ENCODE measurements around the gene TRHDE.
"Not testable (repeated sequence)": the region's sequence is repeated elsewhere in the genome, so short reads cannot be mapped to it uniquely, and the experiment has no call there.

TRHDE gene

GRCh38 chr12:72605975-72606374, 333.8 kb downstream of the TRHDE start:
- no peak overlapping the region for H3K4me3 ChIP-seq (ENCODE audit: extremely low read depth, insufficient read depth, low read length, poor library complexity, severe bottlenecking)
- H3K4me1 ChIP-seq (ENCODE audit: control insufficient read depth, insufficient read depth, low read length, poor library complexity, severe bottlenecking) = no peaks in the 10 kb centered on the region
- WGBS, 2 experiments (ENCODE audit: insufficient coverage in 2 of 2) = no CpG with 5 or more reads among the region's 2 CpGs
- H3K9me3 ChIP-seq (ENCODE audit: control insufficient read depth, low read length) = peaks cover 3% of the 10 kb centered on the region
- no peaks in the 10 kb centered on the region for H3K36me3 ChIP-seq (ENCODE audit: control insufficient read depth, insufficient read depth, low read length)
- H3K27ac ChIP-seq (ENCODE audit: low read depth, low read length, severe bottlenecking) = no peak overlapping the region

GRCh38 chr12:72610342-72610741, 338.2 kb downstream of the TRHDE start:
- no peaks in the 10 kb centered on the region for H3K36me3 ChIP-seq (ENCODE audit: control insufficient read depth, insufficient read depth, low read length)
- 85 to 91% methylated on average over 8 to 10 of the region's 10 CpGs for WGBS, 2 experiments (ENCODE audit: insufficient coverage in 2 of 2)

GRCh38 chr12:72610854-72611358, 338.7 kb downstream of the TRHDE start:
- Histone ChIP-seq H3K9me3 (ENCODE audit: control insufficient read depth, low read length) (peaks cover 3% of the 10 kb centered on the region), H3K4me3 (ENCODE audit: extremely low read depth, insufficient read depth, low read length, poor library complexity, severe bottlenecking) (no peak overlapping the region), H3K36me3 (ENCODE audit: control insufficient read depth, insufficient read depth, low read length) (no peaks in the 10 kb centered on the region), H3K4me1 (ENCODE audit: control insufficient read depth, insufficient read depth, low read length, poor library complexity, severe bottlenecking) (no peaks in the 10 kb centered on the region), H3K27ac (ENCODE audit: low read depth, low read length, severe bottlenecking) (no peak overlapping the region)
- 83% methylated on average over 1 of the region's 1 CpG; no CpG with 5 or more reads in 1 of the 2 experiments for WGBS, 2 experiments (ENCODE audit: insufficient coverage in 2 of 2)

More at GRCh38 chr12:72610342-72610741, 338.2 kb downstream of the TRHDE start:
- H3K4me3 ChIP-seq (ENCODE audit: extremely low read depth, insufficient read depth, low read length, poor library complexity, severe bottlenecking) = no peak overlapping the region
- H3K4me1 ChIP-seq (ENCODE audit: control insufficient read depth, insufficient read depth, low read length, poor library complexity, severe bottlenecking) = no peaks in the 10 kb centered on the region
- H3K27ac ChIP-seq (ENCODE audit: low read depth, low read length, severe bottlenecking) = no peak overlapping the region
- peaks cover 3% of the 10 kb centered on the region for H3K9me3 ChIP-seq (ENCODE audit: control insufficient read depth, low read length)

- Histone ChIP-seq H3K4me3 (ENCODE audit: extremely low read depth, insufficient read depth, low read length, poor library complexity, severe bottlenecking) (no peak overlapping the region), H3K27ac (ENCODE audit: low read depth, low read length, severe bottlenecking) (no peak overlapping the region), H3K4me1 (ENCODE audit: control insufficient read depth, insufficient read depth, low read length, poor library complexity, severe bottlenecking) (no peaks in the 10 kb centered on the region), H3K9me3 (ENCODE audit: control insufficient read depth, low read length) (peaks cover 2% of the 10 kb centered on the region), H3K36me3 (ENCODE audit: control insufficient read depth, insufficient read depth, low read length) (no peaks in the 10 kb centered on the region)
- 13 to 44% methylated on average over 1 of the region's 2 CpGs for WGBS, 2 experiments (ENCODE audit: insufficient coverage in 2 of 2)
These were observed 340.0 kb downstream of the TRHDE start for GRCh38 chr12:72612171-72612570.

- H3K27ac ChIP-seq (ENCODE audit: low read depth, low read length, severe bottlenecking) = no peak overlapping the region
- WGBS, 2 experiments (ENCODE audit: insufficient coverage in 2 of 2) = no CpG with 5 or more reads among the region's 6 CpGs
- no peaks in the 10 kb centered on the region for H3K4me1 ChIP-seq (ENCODE audit: control insufficient read depth, insufficient read depth, low read length, poor library complexity, severe bottlenecking)
- no peak overlapping the region for H3K4me3 ChIP-seq (ENCODE audit: extremely low read depth, insufficient read depth, low read length, poor library complexity, severe bottlenecking)
- no peaks in the 10 kb centered on the region for H3K36me3 ChIP-seq (ENCODE audit: control insufficient read depth, insufficient read depth, low read length)
- no peaks in the 10 kb centered on the region for H3K9me3 ChIP-seq (ENCODE audit: control insufficient read depth, low read length)
These were observed 346.6 kb downstream of the TRHDE start for GRCh38 chr12:72618764-72619163.

GRCh38 chr12:72622556-72622955, 350.4 kb downstream of the TRHDE start:
- WGBS, 2 experiments (ENCODE audit: insufficient coverage in 2 of 2) = 80% methylated on average over 1 of the region's 3 CpGs
- Histone ChIP-seq H3K4me3 (ENCODE audit: extremely low read depth, insufficient read depth, low read length, poor library complexity, severe bottlenecking) (no peak overlapping the region), H3K4me1 (ENCODE audit: control insufficient read depth, insufficient read depth, low read length, poor library complexity, severe bottlenecking) (no peaks in the 10 kb centered on the region), H3K27ac (ENCODE audit: low read depth, low read length, severe bottlenecking) (no peak overlapping the region), H3K9me3 (ENCODE audit: control insufficient read depth, low read length) (no peaks in the 10 kb centered on the region), H3K36me3 (ENCODE audit: control insufficient read depth, insufficient read depth, low read length) (no peaks in the 10 kb centered on the region)

GRCh38 chr12:72631926-72632685, 359.9 kb downstream of the TRHDE start:
- no peak overlapping the region for H3K4me3 ChIP-seq (ENCODE audit: extremely low read depth, insufficient read depth, low read length, poor library complexity, severe bottlenecking)
- H3K4me1 ChIP-seq (ENCODE audit: control insufficient read depth, insufficient read depth, low read length, poor library complexity, severe bottlenecking) = no peaks in the 10 kb centered on the region
- no peak overlapping the region for H3K27ac ChIP-seq (ENCODE audit: low read depth, low read length, severe bottlenecking)
- 78% methylated on average over 1 of the region's 4 CpGs; no CpG with 5 or more reads in 1 of the 2 experiments for WGBS, 2 experiments (ENCODE audit: insufficient coverage in 2 of 2)
- H3K36me3 ChIP-seq (ENCODE audit: control insufficient read depth, insufficient read depth, low read length) = no peaks in the 10 kb centered on the region
- no peaks in the 10 kb centered on the region for H3K9me3 ChIP-seq (ENCODE audit: control insufficient read depth, low read length)

- Histone ChIP-seq H3K27ac (ENCODE audit: low read depth, low read length, severe bottlenecking) (no peak overlapping the region), H3K36me3 (ENCODE audit: control insufficient read depth, insufficient read depth, low read length) (no peaks in the 10 kb centered on the region), H3K9me3 (ENCODE audit: control insufficient read depth, low read length) (no peaks in the 10 kb centered on the region), H3K4me1 (ENCODE audit: control insufficient read depth, insufficient read depth, low read length, poor library complexity, severe bottlenecking) (no peaks in the 10 kb centered on the region), H3K4me3 (ENCODE audit: extremely low read depth, insufficient read depth, low read length, poor library complexity, severe bottlenecking) (no peak overlapping the region)
- 83% methylated on average over 1 of the region's 2 CpGs; no CpG with 5 or more reads in 1 of the 2 experiments for WGBS, 2 experiments (ENCODE audit: insufficient coverage in 2 of 2)
These were observed 370.5 kb downstream of the TRHDE start for GRCh38 chr12:72642706-72643105.

GRCh38 chr12:72647139-72647538, 375.0 kb downstream of the TRHDE start:
- Histone ChIP-seq H3K4me1 (ENCODE audit: control insufficient read depth, insufficient read depth, low read length, poor library complexity, severe bottlenecking) (no peaks in the 10 kb centered on the region), H3K9me3 (ENCODE audit: control insufficient read depth, low read length) (no peaks in the 10 kb centered on the region), H3K36me3 (ENCODE audit: control insufficient read depth, insufficient read depth, low read length) (no peaks in the 10 kb centered on the region), H3K4me3 (ENCODE audit: extremely low read depth, insufficient read depth, low read length, poor library complexity, severe bottlenecking) (no peak overlapping the region), H3K27ac (ENCODE audit: low read depth, low read length, severe bottlenecking) (no peak overlapping the region)

GRCh38 chr12:72658615-72659014, 386.4 kb downstream of the TRHDE start:
- H3K27ac ChIP-seq (ENCODE audit: low read depth, low read length, severe bottlenecking) = no peak overlapping the region
- H3K4me3 ChIP-seq (ENCODE audit: extremely low read depth, insufficient read depth, low read length, poor library complexity, severe bottlenecking) = no peak overlapping the region
- no peaks in the 10 kb centered on the region for H3K36me3 ChIP-seq (ENCODE audit: control insufficient read depth, insufficient read depth, low read length)
- no peaks in the 10 kb centered on the region for H3K4me1 ChIP-seq (ENCODE audit: control insufficient read depth, insufficient read depth, low read length, poor library complexity, severe bottlenecking)
- H3K9me3 ChIP-seq (ENCODE audit: control insufficient read depth, low read length) = no peaks in the 10 kb centered on the region

GRCh38 chr12:72660174-72660573, 388.0 kb downstream of the TRHDE start:
- not testable (repeated sequence) for H3K27ac ChIP-seq (ENCODE audit: low read depth, low read length, severe bottlenecking); H3K9me3 ChIP-seq (ENCODE audit: control insufficient read depth, low read length); H3K36me3 ChIP-seq (ENCODE audit: control insufficient read depth, insufficient read depth, low read length); H3K4me1 ChIP-seq (ENCODE audit: control insufficient read depth, insufficient read depth, low read length, poor library complexity, severe bottlenecking); H3K4me3 ChIP-seq (ENCODE audit: extremely low read depth, insufficient read depth, low read length, poor library complexity, severe bottlenecking)
- WGBS, 2 experiments (ENCODE audit: insufficient coverage in 2 of 2) = 100% methylated on average over 3 to 5 of the region's 7 CpGs

All from mesodermal cell (in vitro differentiated cells).